ENCODE measurements around the gene EIF2B5. TPM values are rescaled to one million over a fixed set of nuclear protein-coding genes. Genes with fewer than 3 reads are reported as not detected.

EIF2B5 gene
- 10 to 100 TPM; 19.1 to 50.8 (median 40.2) TPM for total RNA-seq
- polyA plus RNA-seq = 10 to 100 TPM; 45.9 to 56.1 (median 49.0) TPM
- long read RNA-seq, donor 1, transcript EIF2B5-201 (16 exons, 2,656 nt) = major isoform, 10 of 12 reads
- long read RNA-seq, donor 1, partial matches to known transcripts = 0 of 12 reads
- long read RNA-seq, donor 1, other reads (novel, unspliced or antisense) = 0 of 12 reads
- long read RNA-seq, donor 2, transcript EIF2B5-201 (16 exons, 2,656 nt) = major isoform, 7 of 12 reads
- long read RNA-seq, donor 2, partial matches to known transcripts = 0 of 12 reads
- long read RNA-seq, donor 2, other reads (novel, unspliced or antisense) = 0 of 12 reads
- long read RNA-seq, donor 3, partial matches to known transcripts = 0 of 5 reads
- long read RNA-seq, donor 3, other reads (novel, unspliced or antisense) = 0 of 5 reads
- long read RNA-seq, donor 4, transcript EIF2B5-201 (16 exons, 2,656 nt) = major isoform, 5 of 10 reads
- long read RNA-seq, donor 4, partial matches to known transcripts = 3 of 10 reads
- long read RNA-seq, donor 4, other reads (novel, unspliced or antisense) = 0 of 10 reads
- long read RNA-seq, donor 5, transcript EIF2B5-201 (16 exons, 2,656 nt) = major isoform, 90 of 121 reads
- long read RNA-seq, donor 5, transcript EIF2B5-204 (15 exons, 2,850 nt) = minor isoform, 8 of 121 reads
- long read RNA-seq, donor 5, partial matches to known transcripts = 5 of 121 reads
- long read RNA-seq, donor 5, other reads (novel, unspliced or antisense) = 13 of 121 reads
- long read RNA-seq, donor 6, partial matches to known transcripts = 5 of 7 reads
- long read RNA-seq, donor 6, other reads (novel, unspliced or antisense) = 1 of 7 reads
- long read RNA-seq, donor 7, partial matches to known transcripts = 8 of 11 reads
- long read RNA-seq, donor 7, other reads (novel, unspliced or antisense) = 0 of 11 reads
- long read RNA-seq, donor 8, partial matches to known transcripts = 0 of 4 reads
- long read RNA-seq, donor 8, other reads (novel, unspliced or antisense) = 0 of 4 reads
- long read RNA-seq, donor 9, transcript EIF2B5-201 (16 exons, 2,656 nt) = major isoform, 5 of 8 reads
- long read RNA-seq, donor 9, partial matches to known transcripts = 0 of 8 reads
- long read RNA-seq, donor 9, other reads (novel, unspliced or antisense) = 0 of 8 reads
- long read RNA-seq, donor 10, partial matches to known transcripts = 0 of 3 reads
- long read RNA-seq, donor 10, other reads (novel, unspliced or antisense) = 0 of 3 reads

DNA sequence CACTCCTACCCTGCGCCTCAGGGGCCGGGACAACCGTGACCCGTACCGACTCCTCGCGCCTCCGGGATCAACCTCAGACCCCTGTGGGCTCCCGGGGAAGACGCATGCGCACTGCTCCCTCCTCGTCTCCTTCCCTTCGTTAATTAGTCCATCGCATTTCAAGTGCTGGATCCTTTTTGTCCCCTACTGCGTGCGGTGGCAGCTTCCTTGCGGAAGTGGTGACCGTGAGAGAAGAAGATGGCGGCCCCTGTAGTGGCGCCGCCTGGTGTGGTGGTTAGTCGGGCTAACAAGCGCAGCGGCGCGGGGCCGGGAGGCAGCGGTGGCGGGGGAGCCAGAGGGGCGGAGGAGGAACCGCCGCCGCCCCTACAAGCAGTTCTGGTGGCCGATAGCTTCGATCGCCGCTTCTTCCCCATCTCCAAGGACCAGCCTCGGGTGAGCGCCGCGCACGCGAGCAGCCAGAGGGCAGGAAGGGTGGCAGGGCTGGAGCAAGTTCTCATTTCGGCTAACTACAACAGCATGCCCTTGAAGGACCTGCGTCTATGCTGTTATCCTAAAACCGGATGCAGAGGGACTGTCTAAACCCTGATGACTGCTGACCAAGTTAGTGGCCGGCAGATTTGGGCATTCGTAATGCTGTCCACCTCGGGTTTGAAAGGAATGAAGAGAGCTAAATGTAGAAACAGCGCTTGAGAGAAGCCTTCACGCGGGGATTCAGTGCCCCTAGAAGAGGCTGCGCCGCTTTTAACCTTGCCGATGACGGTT, at the start of gene EIF2B5:
EIF2B5 (plus strand) TSS at position 210 of the 762 bp plus-strand sequence; CDS start at position 238, 28 bp downstream.
- Histone ChIP-seq H3K27ac (peak within 1 kb of the TSS; percentile 48 to 91 (median 73)), H3K9me3 (replicated peaks in 1 of 3) (no peaks in the 10 kb centered on the region), H3K4me3 (peak within 1 kb of the TSS; percentile 74 to 96 (median 84)), H3K27me3 (no peaks in the 10 kb centered on the region), H3K36me3 (replicated peaks in 1 of 2) (peaks cover 0 to 24% of the 10 kb centered on the region in 2 donors), H3K4me1 (replicated peaks in 1 of 2) (peaks cover 7 to 16% of the 10 kb centered on the region in 2 donors)
- intact Hi-C loops (cut with DNase I) = loop anchor here in 1 of 2 donors (10.0 kb wide), 2 partner anchors 121 to 241 kb away; partner anchors contain the start of gene ABCC5
- WGBS, 4 donors = 0 to 1% (median 0%) methylated on average over 17 to 56 of the region's 56 CpGs
- DNase-seq = peak; percentile 89 to 95 (median 91)
- TF ChIP-seq POLR2A (IDR thresholded peaks at IDR 0.05) = peak; percentile 33 to 74
- TF ChIP-seq CTCF (IDR thresholded peaks at IDR 0.05) = peak in 2 of 6 experiments; percentile 6 to 38

GRCh38 chr3:184085389-184085852, 49.7 kb upstream of the EIF2B5 start:
- intact Hi-C loops (cut with DNase I) = no loop called here
- DNase-seq = no peak
- no peaks in the 10 kb centered on the region for H3K27me3 ChIP-seq
- H3K27ac ChIP-seq = no peak overlapping the region
- TF ChIP-seq POLR2A (IDR thresholded peaks at IDR 0.05) = no peak
- TF ChIP-seq CTCF (IDR thresholded peaks at IDR 0.05) = no peak
- H3K4me1 ChIP-seq (replicated peaks in 1 of 2) = no peaks in the 10 kb centered on the region
- 56 to 68% (median 60%) methylated on average over 3 of the region's 3 CpGs for WGBS, 4 donors
- H3K36me3 ChIP-seq (replicated peaks in 1 of 2) = no peaks in the 10 kb centered on the region
- H3K4me3 ChIP-seq = no peak overlapping the region
- no peaks in the 10 kb centered on the region for H3K9me3 ChIP-seq (replicated peaks in 1 of 3)

GRCh38 chr3:184092199-184092598, 43.0 kb upstream of the EIF2B5 start:
- Histone ChIP-seq H3K4me1 (replicated peaks in 1 of 2) (no peaks in the 10 kb centered on the region), H3K36me3 (replicated peaks in 1 of 2) (no peaks in the 10 kb centered on the region), H3K27ac (no peak overlapping the region), H3K9me3 (replicated peaks in 1 of 3) (peaks cover 0 to 15% (median 0%) of the 10 kb centered on the region in 3 donors), H3K27me3 (no peaks in the 10 kb centered on the region), H3K4me3 (no peak overlapping the region)
- TF ChIP-seq CTCF (IDR thresholded peaks at IDR 0.05) = no peak
- TF ChIP-seq POLR2A (IDR thresholded peaks at IDR 0.05) = no peak
- 87 to 94% (median 89%) methylated on average over 3 of the region's 3 CpGs for WGBS, 4 donors
- no peak for DNase-seq
- intact Hi-C loops (cut with DNase I) = no loop called here

All from adrenal gland (tissue), 19 donors.